GM21619 (cell line): ENCODE data around the gene CFAP58.

Source experiments
- ATAC-seq: cut with Tn5 transposase; IDR thresholded peaks from one replicate; pipeline ENCODE4 v1.9.1; 2021; ENCODE audit not compliant: unreplicated experiment

Gene CFAP58

GRCh38 chr10:104371753-104372152, 18.1 kb downstream of the CFAP58 start:
- ATAC-seq = no peak

DNA sequence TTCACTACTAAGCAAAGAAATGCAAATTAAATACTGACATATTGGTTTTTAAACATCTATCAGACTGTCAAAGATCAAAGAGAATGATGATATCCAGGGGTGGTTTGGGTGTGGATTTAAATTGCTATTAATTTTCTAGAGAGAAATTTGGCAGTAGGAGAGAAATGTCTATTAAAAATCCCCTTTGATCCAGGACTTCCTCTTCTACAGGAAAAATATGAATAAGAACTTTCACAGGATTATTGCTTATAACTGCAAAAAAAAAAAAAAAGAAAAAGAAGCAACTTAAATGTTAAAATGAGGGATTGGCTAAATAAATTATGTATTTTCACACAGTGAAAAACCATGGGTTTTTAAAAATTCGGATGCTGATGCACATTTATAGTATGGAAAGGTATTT, 21.0 kb downstream of the CFAP58 start:
- ATAC-seq = no peak

DNA sequence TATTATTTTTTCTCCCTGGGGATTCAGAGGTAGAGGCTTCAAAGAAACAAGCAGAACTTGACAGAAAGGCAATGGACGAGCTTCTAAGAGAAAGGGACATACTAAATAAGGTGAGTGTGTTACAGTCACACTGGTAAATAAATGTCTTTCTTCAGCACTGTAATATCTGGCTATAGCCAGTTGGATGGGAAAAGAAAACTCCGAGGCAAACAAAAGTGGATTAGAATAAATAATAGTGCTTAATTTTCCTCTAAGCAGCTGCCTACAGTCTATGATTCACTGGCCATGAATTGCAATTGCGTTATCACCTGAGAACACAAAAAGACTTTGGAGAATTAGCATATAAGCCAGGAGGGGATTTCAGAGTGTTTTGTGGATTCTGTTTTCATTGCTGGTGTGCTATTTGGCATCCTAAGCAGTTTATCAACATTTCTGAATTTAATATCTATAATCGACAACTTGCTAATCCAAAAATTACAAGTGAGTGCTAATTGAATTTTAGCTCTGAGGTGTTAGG, 23.2 kb downstream of the CFAP58 start:
- ATAC-seq = no peak

GRCh38 chr10:104380336-104380735, 26.7 kb downstream of the CFAP58 start:
- ATAC-seq = no peak

GRCh38 chr10:104387130-104387888, 33.7 kb downstream of the CFAP58 start:
- peak; percentile 79 for ATAC-seq

DNA sequence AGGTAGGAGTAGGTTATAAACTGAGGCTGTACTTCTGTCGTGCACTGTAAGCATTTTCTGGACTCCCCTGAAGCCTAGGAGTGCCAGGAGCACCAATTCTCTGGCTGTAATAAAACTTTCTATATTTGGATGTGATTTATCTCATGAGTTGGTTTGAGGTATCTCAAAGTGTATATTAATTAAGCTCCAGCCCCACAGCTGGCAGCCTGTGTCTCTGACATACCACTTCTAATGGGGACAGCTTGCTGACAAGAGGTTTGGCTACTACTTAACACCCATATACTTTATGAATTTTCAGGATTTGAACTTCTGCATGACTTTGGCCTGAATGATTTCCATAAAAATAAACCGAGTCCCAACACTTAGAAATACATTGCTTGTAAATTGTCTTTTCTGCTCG, 35.2 kb downstream of the CFAP58 start:
- no peak for ATAC-seq

DNA sequence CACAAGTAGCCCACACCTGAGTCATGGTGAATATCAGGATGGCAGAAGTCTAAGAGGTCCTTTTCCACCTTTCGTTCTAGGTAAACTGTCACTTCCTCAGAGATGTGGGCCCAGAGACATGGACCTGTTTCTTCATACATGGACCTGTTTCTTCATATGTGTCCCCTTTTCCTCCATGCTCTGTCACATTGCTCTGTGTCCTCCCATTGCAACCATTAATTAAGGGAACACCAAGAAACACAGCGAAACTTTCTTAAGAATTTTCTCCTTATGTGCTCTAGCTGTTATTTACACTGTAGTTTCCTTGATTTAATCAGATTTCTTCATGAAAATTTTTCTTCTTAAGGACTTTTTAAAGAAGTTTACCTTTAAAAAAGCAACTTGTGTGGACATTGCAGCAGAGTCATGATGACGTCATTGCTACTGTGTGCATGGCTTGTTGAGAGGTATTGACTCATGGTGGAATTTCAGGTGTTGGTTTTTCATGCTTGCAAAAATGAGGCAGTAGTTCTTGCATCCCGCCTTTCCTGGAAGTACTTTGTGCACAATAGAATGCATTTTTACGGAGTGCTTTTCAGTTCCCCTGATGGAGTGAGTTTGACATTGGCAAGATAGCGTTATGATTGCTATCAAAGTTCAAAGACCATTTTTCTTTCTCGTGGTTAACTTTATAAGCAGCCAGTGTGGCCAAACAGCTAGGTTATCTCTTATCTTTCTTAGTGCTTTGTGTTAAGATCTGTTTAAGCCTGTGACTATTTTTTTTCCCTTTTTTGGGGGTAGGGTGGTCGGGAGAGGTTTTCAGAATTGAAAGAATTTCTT, 37.7 kb downstream of the CFAP58 start:
- no peak for ATAC-seq

DNA sequence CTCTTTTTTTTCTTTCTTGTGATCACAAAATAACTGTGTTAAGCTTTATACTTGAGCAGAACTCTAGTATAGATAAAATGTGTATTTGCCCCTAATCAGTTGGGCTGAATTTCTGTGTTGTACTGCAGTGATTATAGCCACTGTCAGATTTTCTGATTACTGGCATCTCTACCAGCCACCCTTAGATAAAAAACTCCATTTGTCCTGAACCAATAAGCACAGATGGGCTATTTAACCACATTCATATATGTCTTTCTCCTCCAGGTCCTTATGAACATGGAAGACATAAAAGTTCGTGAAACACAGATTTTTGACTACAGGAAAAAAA, 38.3 kb downstream of the CFAP58 start:
- no peak for ATAC-seq

GRCh38 chr10:104393387-104393786, 39.8 kb downstream of the CFAP58 start:
- ATAC-seq = no peak

GRCh38 chr10:104396581-104396980, 42.9 kb downstream of the CFAP58 start:
- ATAC-seq = no peak

GRCh38 chr10:104403636-104404035, 50.0 kb downstream of the CFAP58 start:
- ATAC-seq = no peak

DNA sequence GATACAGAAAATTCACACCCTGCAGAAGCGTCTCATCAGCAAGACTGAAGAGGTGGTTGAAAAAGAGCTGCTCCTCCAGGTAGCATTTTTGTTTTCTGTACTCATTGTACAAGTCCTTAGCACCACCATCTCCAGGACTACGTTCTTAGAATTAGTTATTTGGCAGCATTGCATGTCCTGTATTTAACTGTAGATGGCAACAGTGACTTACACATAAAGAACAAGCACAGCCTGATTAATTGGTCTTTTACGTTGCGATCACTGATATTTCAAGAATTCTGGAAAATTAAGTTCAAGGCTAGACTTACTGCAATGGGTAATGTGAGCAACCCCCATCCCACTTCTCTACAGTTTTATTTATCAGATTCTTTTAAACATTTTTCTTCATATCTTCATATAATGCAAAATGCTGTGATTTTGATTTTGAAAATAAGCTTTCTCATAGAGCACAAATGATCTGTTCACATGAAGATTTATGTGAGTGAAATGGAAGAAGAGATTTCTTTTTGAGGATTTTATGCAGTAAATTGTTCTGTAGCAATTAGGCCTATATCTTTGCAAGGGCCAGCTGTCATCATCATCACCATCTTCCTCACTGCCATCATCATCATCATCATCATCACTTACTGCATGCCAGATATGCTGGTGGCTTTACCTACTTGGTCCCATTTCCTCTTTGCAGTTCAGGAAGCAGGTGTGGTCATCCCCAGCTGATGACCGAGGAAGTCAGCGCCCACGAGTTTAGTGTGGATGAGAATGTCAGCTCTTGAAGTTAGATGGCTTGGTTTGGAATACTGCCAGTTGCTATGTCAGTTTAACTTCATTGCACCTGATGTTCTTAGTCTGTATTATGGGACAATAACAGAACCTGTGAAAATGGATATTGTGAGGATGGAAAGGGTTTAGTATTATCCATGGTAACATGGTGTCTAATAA, 53.4 kb downstream of the CFAP58 start:
- ATAC-seq = no peak

DNA sequence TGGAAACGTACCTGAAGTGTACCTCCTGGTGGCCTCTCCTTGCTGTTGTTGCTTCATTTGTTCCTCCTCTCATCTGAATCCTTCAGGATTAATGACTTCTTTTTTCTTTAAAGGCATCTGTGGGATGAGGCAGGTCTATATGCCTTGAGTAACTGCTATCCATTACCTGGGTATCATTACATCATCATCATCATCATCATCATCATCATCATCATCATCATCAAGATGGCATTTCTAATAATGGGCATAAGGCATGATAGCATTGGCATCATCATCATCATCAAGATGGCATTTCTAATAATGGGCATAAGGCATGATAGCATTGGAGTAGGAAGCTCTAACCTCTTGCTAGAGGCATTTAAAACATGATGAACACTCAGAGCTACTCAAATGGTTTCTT, 59.9 kb downstream of the CFAP58 start:
- ATAC-seq = no peak

- no peak for ATAC-seq
These were observed 62.0 kb downstream of the CFAP58 start for GRCh38 chr10:104415526-104416165.

- ATAC-seq = no peak
These were observed 63.2 kb downstream of the CFAP58 start for GRCh38 chr10:104416851-104417250.

DNA sequence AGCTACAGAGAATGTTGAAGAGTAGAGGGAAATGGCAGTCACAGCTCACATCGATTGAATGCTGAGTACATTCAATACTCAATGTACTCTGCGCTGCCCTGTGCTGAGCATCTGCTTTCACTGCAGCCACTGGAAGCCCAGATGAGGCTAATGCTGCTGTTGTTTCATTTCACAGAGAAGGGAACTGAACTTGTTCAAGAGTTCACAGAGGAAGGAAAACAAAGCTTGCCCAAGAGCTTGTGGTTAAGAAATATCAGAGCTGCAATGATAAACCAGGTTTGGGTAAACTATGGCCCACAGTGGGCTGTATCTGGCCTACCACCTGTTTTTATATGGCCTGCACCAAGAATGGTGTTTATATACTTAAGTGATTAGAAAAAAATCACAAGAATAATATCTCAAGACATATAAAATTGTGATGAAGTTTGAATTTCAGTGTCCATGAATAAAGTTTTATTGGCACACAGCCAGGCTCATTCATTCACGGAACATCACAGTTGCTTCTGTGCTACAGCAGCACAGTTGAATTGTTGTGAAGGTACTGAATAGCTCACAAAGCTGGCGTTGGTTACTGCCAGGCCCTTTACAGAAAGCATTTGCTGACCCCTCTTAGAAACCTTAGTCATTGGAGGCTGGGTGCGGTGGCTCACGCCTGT, 64.1 kb downstream of the CFAP58 start:
- no peak for ATAC-seq

- ATAC-seq = peak; percentile 97
These were observed 71.1 kb downstream of the CFAP58 start for GRCh38 chr10:104424719-104425118.

- ATAC-seq = no peak
These were observed 74.4 kb downstream of the CFAP58 start for GRCh38 chr10:104427989-104428388.

- ATAC-seq = no peak
These were observed 76.2 kb downstream of the CFAP58 start for GRCh38 chr10:104429846-104430245.

GRCh38 chr10:104430360-104430759, 76.7 kb downstream of the CFAP58 start:
- ATAC-seq = no peak
